HG03432 (cell line): ENCODE measurements around the gene SYNJ1.

Source experiments
- ATAC-seq: cut with Tn5 transposase; IDR thresholded peaks from one replicate; pipeline ENCODE4 v1.9.1; 2021; ENCODE audit warnings: mild to moderate bottlenecking, moderate library complexity; ENCODE audit not compliant: unreplicated experiment

Gene SYNJ1

DNA sequence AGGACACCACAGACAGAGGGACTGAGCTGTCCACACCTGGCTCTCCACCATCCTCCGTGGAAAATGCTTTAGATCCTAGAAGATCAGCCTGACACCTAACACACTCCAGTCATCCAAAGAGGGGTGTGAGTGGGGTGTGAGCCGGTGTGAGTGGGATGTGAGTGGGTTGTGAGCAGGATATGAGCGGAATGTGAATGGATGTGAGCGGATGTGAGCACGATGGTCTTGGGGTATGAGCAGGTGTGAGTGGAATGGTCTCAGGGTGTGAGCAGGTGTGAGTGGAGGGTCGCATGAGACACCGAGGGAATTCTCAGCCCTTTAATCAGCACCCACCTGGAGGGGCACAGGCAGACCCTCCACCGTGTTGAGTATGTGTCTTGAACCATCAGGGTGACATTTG is 143.3 kb downstream of the SYNJ1 start:
- ATAC-seq, result no peak

DNA sequence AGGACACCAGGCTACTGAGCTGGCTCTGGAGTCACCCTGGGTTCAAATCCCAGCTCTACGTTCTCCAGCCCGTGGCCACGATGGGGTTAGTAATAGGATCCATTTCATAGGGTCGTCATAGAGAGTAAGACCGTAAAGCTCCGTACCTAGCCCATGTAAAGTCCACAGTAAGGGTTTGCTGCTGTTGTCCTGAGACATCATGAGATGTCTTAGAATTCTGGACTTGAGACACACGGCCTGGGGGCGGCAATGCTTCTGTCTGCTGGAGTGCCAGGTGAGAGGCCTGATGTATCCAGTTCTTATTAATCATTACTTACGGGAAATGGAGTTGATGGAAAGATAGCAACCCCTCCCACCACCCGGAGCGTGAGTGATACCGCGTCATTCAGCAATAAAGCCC is 146.1 kb downstream of the SYNJ1 start:
- no peak for ATAC-seq

DNA sequence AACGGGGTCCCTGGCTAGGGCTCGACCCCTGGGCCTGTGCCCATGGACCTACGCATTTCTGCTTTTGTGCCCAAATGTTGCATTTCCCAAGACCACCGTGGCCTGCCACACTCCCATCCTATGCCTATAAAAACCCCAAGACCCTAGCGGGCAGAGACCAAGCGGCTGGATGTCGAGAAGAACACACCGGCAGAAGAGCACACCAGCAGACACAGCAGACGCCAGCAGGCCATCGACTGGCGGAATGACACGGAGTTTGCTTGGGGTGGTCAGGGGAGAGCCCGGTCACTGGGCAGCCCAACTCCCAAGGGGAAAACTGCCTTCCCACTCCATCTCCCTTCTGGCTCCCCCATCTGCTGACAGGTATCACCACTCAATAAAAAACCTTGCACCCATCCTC is 146.9 kb downstream of the SYNJ1 start:
- ATAC-seq, result no peak
